Mesenchymal stem cell (in vitro differentiated cells and primary cell): ENCODE measurements around the gene IL9R.

Experiments used
- DNase-seq: peaks from one replicate; pipeline ENCODE4 v3.0.0-alpha.2; 2013
- H2AFZ ChIP-seq: one replicate; pipeline ENCODE4 v1.6.1; 2013; ENCODE audit warnings: low read depth, mild to moderate bottlenecking, control low read depth, inconsistent platforms, low read length, moderate library complexity
- H2AK5ac ChIP-seq: 2 replicates; pipeline ENCODE4 v1.6.1; 2013; ENCODE audit warnings: low read length, moderate library complexity, mild to moderate bottlenecking, inconsistent platforms; ENCODE audit not compliant: severe bottlenecking
- H2BK120ac ChIP-seq: one replicate; pipeline ENCODE4 v1.6.1; 2013; ENCODE audit warnings: low read depth, mild to moderate bottlenecking, inconsistent platforms, low read length, moderate library complexity
- H2BK12ac ChIP-seq, 2 experiments: one replicate each; pipeline ENCODE4 v1.6.1; 2013; ENCODE audit warnings: inconsistent platforms in 2 of 2, low read length in 2 of 2, mild to moderate bottlenecking in 2 of 2, moderate library complexity in 2 of 2, control low read depth in 1 of 2
- H2BK15ac ChIP-seq: one replicate; pipeline ENCODE4 v1.6.1; 2013; ENCODE audit warnings: mild to moderate bottlenecking, low read depth, inconsistent platforms; ENCODE audit not compliant: poor library complexity, severe bottlenecking
- H2BK5ac ChIP-seq: 2 replicates; pipeline ENCODE4 v1.6.1; 2013; ENCODE audit warnings: low read depth, mild to moderate bottlenecking, low read length, control low read depth, inconsistent platforms; ENCODE audit not compliant: poor library complexity, severe bottlenecking
- H3K14ac ChIP-seq, 2 experiments: one replicate each; pipeline ENCODE4 v1.6.1; 2013; ENCODE audit warnings: inconsistent platforms in 2 of 2, low read length in 2 of 2, control low read depth in 1 of 2, mild to moderate bottlenecking in 1 of 2, moderate library complexity in 1 of 2
- H3K18ac ChIP-seq, 2 experiments: one replicate each; pipeline ENCODE4 v1.6.1; 2013; ENCODE audit warnings: inconsistent platforms in 2 of 2, low read length in 2 of 2, control low read depth in 1 of 2, low read depth in 1 of 2, mild to moderate bottlenecking in 1 of 2
- H3K23ac ChIP-seq, 2 experiments: one replicate each; pipeline ENCODE4 v1.6.1; 2013; ENCODE audit warnings: inconsistent platforms in 2 of 2, low read length in 2 of 2, mild to moderate bottlenecking in 2 of 2, moderate library complexity in 2 of 2, control low read depth in 1 of 2
- H3K27ac ChIP-seq: 2 replicates; pipeline ENCODE4 v1.5.1; 2013; ENCODE audit warnings: mild to moderate bottlenecking, moderate library complexity, low read length, control low read depth, inconsistent platforms; ENCODE audit not compliant: poor library complexity, severe bottlenecking
- H3K27me3 ChIP-seq, 2 experiments: 2 replicates each; pipeline versions ENCODE4 v1.6.1 to v1.7.0; 2013; ENCODE audit warnings: low read length in 2 of 2, mild to moderate bottlenecking in 2 of 2, moderate library complexity in 2 of 2, control low read depth in 1 of 2, inconsistent platforms in 1 of 2; ENCODE audit not compliant: control insufficient read depth in 1 of 2, insufficient read depth in 1 of 2
- H3K36me3 ChIP-seq, 2 experiments: 2 replicates each; pipeline versions ENCODE4 v1.6.1 to v1.7.0; 2013; ENCODE audit warnings: low read length in 2 of 2, control low read depth in 1 of 2, inconsistent platforms in 1 of 2, low read depth in 1 of 2, mild to moderate bottlenecking in 1 of 2; ENCODE audit not compliant: insufficient read depth in 2 of 2, control insufficient read depth in 1 of 2
- H3K4ac ChIP-seq, 2 experiments: one replicate each; pipeline ENCODE4 v1.6.1; 2013; ENCODE audit warnings: inconsistent platforms in 2 of 2, low read length in 2 of 2, mild to moderate bottlenecking in 2 of 2, moderate library complexity in 2 of 2, control low read depth in 1 of 2, low read depth in 1 of 2
- H3K4me1 ChIP-seq: 2 replicates; pipeline ENCODE4 v1.6.1; 2013; ENCODE audit warnings: low read depth, low read length, control low read depth; ENCODE audit not compliant: control insufficient read depth, insufficient read depth
- H3K4me2 ChIP-seq: 2 replicates; pipeline ENCODE4 v1.6.1; 2013; ENCODE audit warnings: low read length, mild to moderate bottlenecking, inconsistent platforms; ENCODE audit not compliant: poor library complexity, severe bottlenecking
- H3K4me3 ChIP-seq, 2 experiments: 2 replicates each; pipeline versions ENCODE4 v1.5.1 to v1.7.0; 2013; ENCODE audit warnings: low read length in 2 of 2, mild to moderate bottlenecking in 2 of 2, control low read depth in 1 of 2, low read depth in 1 of 2; ENCODE audit not compliant: insufficient read depth in 1 of 2
- H3K79me1 ChIP-seq: replicated peaks from 2 replicates; pipeline ENCODE4 v1.6.1; 2013; ENCODE audit warnings: mild to moderate bottlenecking, control low read depth, low read length, inconsistent platforms; ENCODE audit not compliant: poor library complexity, severe bottlenecking
- H3K9ac ChIP-seq: 2 replicates; pipeline ENCODE4 v1.7.0; 2013; ENCODE audit warnings: mild to moderate bottlenecking, low read length, moderate library complexity
- H3K9me3 ChIP-seq: 2 replicates; pipeline ENCODE4 v1.7.0; 2013; ENCODE audit warnings: mild to moderate bottlenecking, low read length; ENCODE audit not compliant: control insufficient read depth
- H4K8ac ChIP-seq: one replicate; pipeline ENCODE4 v1.6.1; 2013; ENCODE audit warnings: inconsistent platforms, mild to moderate bottlenecking, low read length, moderate library complexity
- H4K91ac ChIP-seq: one replicate; pipeline ENCODE4 v1.6.1; 2013; ENCODE audit warnings: mild to moderate bottlenecking, low read length, inconsistent platforms
- WGBS: methylation state at CpG from one replicate; pipeline ENCODE4 v1.1.7; 2013; ENCODE audit warnings: mixed read lengths; 5-methylcytosine and 5-hydroxymethylcytosine counted together

IL9R gene

GRCh38 chrX:155993421-155993820 is 4.1 kb upstream of the IL9R start:
- no peak overlapping the region for H4K91ac ChIP-seq
- no peak overlapping the region for H2AK5ac ChIP-seq
- H3K27me3 ChIP-seq: peaks cover 0 to 3% of the 10 kb centered on the region in 2 experiments
- WGBS: no CpG with 5 or more reads among the region's 2 CpGs
- no peak overlapping the region for H4K8ac ChIP-seq
- H2BK12ac ChIP-seq: no peak overlapping the region
- no peak overlapping the region for H3K27ac ChIP-seq
- H3K23ac ChIP-seq: no peak overlapping the region
- H2AFZ ChIP-seq: no peak overlapping the region
- H3K4me2 ChIP-seq: no peak overlapping the region
- H3K4ac ChIP-seq: no peak overlapping the region
- no peaks in the 10 kb centered on the region for H3K79me1 ChIP-seq
- H3K9me3 ChIP-seq: no peaks in the 10 kb centered on the region
- no peaks in the 10 kb centered on the region for H3K4me1 ChIP-seq
- no peaks in the 10 kb centered on the region for H3K36me3 ChIP-seq
- H3K18ac ChIP-seq: no peak overlapping the region
- no peak overlapping the region for H2BK5ac ChIP-seq
- H3K14ac ChIP-seq: no peak overlapping the region
- H3K4me3 ChIP-seq: no peak overlapping the region
- no peak overlapping the region for H2BK15ac ChIP-seq
- H2BK120ac ChIP-seq: no peak overlapping the region
- DNase-seq: no peak
- no peak overlapping the region for H3K9ac ChIP-seq

DNA sequence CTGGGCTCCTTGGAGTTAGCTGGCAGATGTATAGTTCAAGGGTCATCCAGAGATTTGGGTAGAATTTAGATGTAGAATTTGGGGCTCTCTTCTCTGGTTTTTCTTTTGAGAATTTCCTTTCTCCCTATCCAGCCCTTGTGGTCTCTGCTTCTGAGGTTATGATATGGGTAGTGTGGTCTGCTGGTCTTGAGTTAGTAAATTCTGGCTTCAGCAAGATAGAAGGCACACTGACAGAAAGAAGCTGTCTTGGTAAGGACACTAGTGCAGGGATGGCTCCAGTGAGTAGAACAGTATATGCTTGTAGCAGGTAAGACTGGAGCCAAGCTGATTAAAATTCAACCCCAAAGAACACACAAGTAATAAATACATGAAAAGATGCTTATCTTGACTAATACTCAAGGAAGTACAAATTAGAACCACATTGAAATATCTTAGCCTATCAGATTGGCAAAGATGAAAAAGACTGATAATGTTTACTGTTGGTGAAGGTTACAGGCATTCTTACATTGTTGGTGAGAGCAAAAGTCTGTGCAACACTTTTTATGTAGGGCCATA is 2.1 kb upstream of the IL9R start:
- Histone ChIP-seq H2AK5ac (no peak overlapping the region), H4K8ac (no peak overlapping the region), H3K4me3 (no peak overlapping the region), H4K91ac (no peak overlapping the region), H3K9ac (no peak overlapping the region), H2BK12ac (no peak overlapping the region), H3K36me3 (no peaks in the 10 kb centered on the region), H3K27ac (no peak overlapping the region), H2BK5ac (no peak overlapping the region), H3K14ac (no peak overlapping the region), H3K18ac (no peak overlapping the region), H3K9me3 (no peaks in the 10 kb centered on the region), H3K4me2 (no peak overlapping the region), H3K4me1 (no peaks in the 10 kb centered on the region), H3K79me1 (no peaks in the 10 kb centered on the region), H3K27me3 (no peaks in the 10 kb centered on the region), H3K23ac (no peak overlapping the region), H3K4ac (no peak overlapping the region), H2AFZ (no peak overlapping the region), H2BK15ac (no peak overlapping the region), H2BK120ac (no peak overlapping the region)
- DNase-seq: no peak

DNA sequence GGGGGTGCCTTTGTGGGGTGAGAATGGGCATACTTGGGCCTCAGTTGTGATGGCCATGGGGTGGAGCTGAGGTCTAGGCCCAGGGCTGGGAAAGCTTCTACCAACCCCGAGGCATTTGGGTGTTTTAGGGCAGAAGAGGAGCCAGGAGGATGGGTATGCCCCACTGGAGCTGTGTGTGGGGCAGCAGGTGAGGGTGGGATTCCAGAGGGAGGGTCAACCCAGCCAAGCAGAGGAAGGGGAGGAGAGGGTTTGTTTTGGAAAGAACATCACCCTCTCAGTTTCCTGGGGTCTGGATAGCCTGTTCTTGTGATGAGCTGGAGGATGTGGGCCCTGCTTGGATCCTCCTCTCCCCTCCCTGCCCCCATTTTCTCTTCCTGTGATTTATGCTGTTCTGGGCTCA is 620 bp downstream of the IL9R start:
- Histone ChIP-seq H3K14ac (no peak overlapping the region), H2BK12ac (no peak overlapping the region), H4K91ac (no peak overlapping the region), H3K9ac (no peak overlapping the region), H4K8ac (no peak overlapping the region), H3K18ac (no peak overlapping the region), H2BK5ac (no peak overlapping the region), H2BK15ac (no peak overlapping the region), H2AK5ac (no peak overlapping the region), H3K27me3 (no peaks in the 10 kb centered on the region), H3K79me1 (no peaks in the 10 kb centered on the region), H3K9me3 (no peaks in the 10 kb centered on the region), H3K4me3 (no peak overlapping the region), H2AFZ (no peak overlapping the region), H3K27ac (no peak overlapping the region), H3K4me2 (no peak overlapping the region), H3K4ac (no peak overlapping the region), H3K36me3 (no peaks in the 10 kb centered on the region), H3K4me1 (no peaks in the 10 kb centered on the region), H3K23ac (no peak overlapping the region), H2BK120ac (no peak overlapping the region)
- no peak for DNase-seq
- WGBS: 52% methylated on average over 1 of the region's 1 CpG

GRCh38 chrX:155998761-155999510 is 1.4 kb downstream of the IL9R start:
- no peaks in the 10 kb centered on the region for H3K36me3 ChIP-seq
- H3K9me3 ChIP-seq: no peaks in the 10 kb centered on the region
- no peak overlapping the region for H3K4me2 ChIP-seq
- H2BK120ac ChIP-seq: no peak overlapping the region
- no peaks in the 10 kb centered on the region for H3K27me3 ChIP-seq
- H3K9ac ChIP-seq: no peak overlapping the region
- H2BK12ac ChIP-seq: no peak overlapping the region
- no peak overlapping the region for H4K8ac ChIP-seq
- no peak overlapping the region for H3K27ac ChIP-seq
- no peak for DNase-seq
- H3K14ac ChIP-seq: no peak overlapping the region
- no peak overlapping the region for H2AK5ac ChIP-seq
- H2AFZ ChIP-seq: no peak overlapping the region
- H2BK15ac ChIP-seq: no peak overlapping the region
- no peak overlapping the region for H3K18ac ChIP-seq
- no peaks in the 10 kb centered on the region for H3K4me1 ChIP-seq
- H2BK5ac ChIP-seq: no peak overlapping the region
- H4K91ac ChIP-seq: no peak overlapping the region
- H3K4me3 ChIP-seq: no peak overlapping the region
- no peak overlapping the region for H3K23ac ChIP-seq
- WGBS: 80% methylated on average over 9 of the region's 9 CpGs
- no peak overlapping the region for H3K4ac ChIP-seq
- no peaks in the 10 kb centered on the region for H3K79me1 ChIP-seq
